ENCODE results near the gene TSGA10. TPM values are rescaled to one million over a fixed set of nuclear protein-coding genes. Genes with fewer than 3 reads are reported as not detected.
"Not testable (repeated sequence)": the region's sequence is repeated elsewhere in the genome, so short reads cannot be mapped to it uniquely, and the experiment has no call there.

TSGA10 gene
- 4.4 and 10.5 TPM in 2 replicates for total RNA-seq (2014; rRNA removed; shearing (Covaris generic))
- 1.4 and 8.0 TPM in 2 replicates for polyA plus RNA-seq (2015; cell fraction: cytosol; rRNA removed)
- 7.0 and 10.1 TPM in 2 replicates for polyA plus RNA-seq (2015; cell fraction: nucleus; rRNA removed)

GRCh38 chr2:99154643-99155536, at the start of gene TSGA10, which contains the start of gene LIPT1:
Gene TSGA10, minus strand, starts transcription at chr2:99154942. Its CDS starts 45,503 bp downstream, at chr2:99109439.
Gene LIPT1, plus strand, starts transcription at chr2:99154967. Its CDS starts 6,991 bp downstream, at chr2:99161958.
- peak; percentile 93 for DNase-seq (ENCODE audit: low read depth, low spot score)
- in situ Hi-C loops (cut with HindIII; ENCODE audit: low pct_unique_long_range_greater_than_20kb, low sequenced_read_pairs), result no loop called here

- in situ Hi-C loops (cut with HindIII; ENCODE audit: low pct_unique_long_range_greater_than_20kb, low sequenced_read_pairs), result no loop called here
- no peak for DNase-seq (ENCODE audit: low read depth, low spot score)
Measured at GRCh38 chr2:99201959-99202678, 47.4 kb upstream of the TSGA10 start.

- DNase-seq (ENCODE audit: low read depth, low spot score), result no peak
- in situ Hi-C loops (cut with HindIII; ENCODE audit: low pct_unique_long_range_greater_than_20kb, low sequenced_read_pairs), result no loop called here
Measured at GRCh38 chr2:99200076-99200800, 45.5 kb upstream of the TSGA10 start.

GRCh38 chr2:99198103-99198841, 43.5 kb upstream of the TSGA10 start:
- in situ Hi-C loops (cut with HindIII; ENCODE audit: low pct_unique_long_range_greater_than_20kb, low sequenced_read_pairs), result no loop called here
- DNase-seq (ENCODE audit: low read depth, low spot score), result no peak

- DNase-seq (ENCODE audit: low read depth, low spot score); in situ Hi-C loops (cut with HindIII; ENCODE audit: low pct_unique_long_range_greater_than_20kb, low sequenced_read_pairs): not testable (repeated sequence)
Measured at GRCh38 chr2:99192364-99192763, 37.6 kb upstream of the TSGA10 start.

- no peak for DNase-seq (ENCODE audit: low read depth, low spot score)
- in situ Hi-C loops (cut with HindIII; ENCODE audit: low pct_unique_long_range_greater_than_20kb, low sequenced_read_pairs), result no loop called here
Measured at GRCh38 chr2:99190548-99190947, 35.8 kb upstream of the TSGA10 start.

- DNase-seq (ENCODE audit: low read depth, low spot score), result no peak
- in situ Hi-C loops (cut with HindIII; ENCODE audit: low pct_unique_long_range_greater_than_20kb, low sequenced_read_pairs), result no loop called here
Measured at GRCh38 chr2:99188357-99188756, 33.6 kb upstream of the TSGA10 start.

GRCh38 chr2:99187011-99187410, 32.3 kb upstream of the TSGA10 start:
- no peak for DNase-seq (ENCODE audit: low read depth, low spot score)
- in situ Hi-C loops (cut with HindIII; ENCODE audit: low pct_unique_long_range_greater_than_20kb, low sequenced_read_pairs), result no loop called here

- no peak for DNase-seq (ENCODE audit: low read depth, low spot score)
- in situ Hi-C loops (cut with HindIII; ENCODE audit: low pct_unique_long_range_greater_than_20kb, low sequenced_read_pairs), result no loop called here
Measured at GRCh38 chr2:99184811-99185210, 30.1 kb upstream of the TSGA10 start.

GRCh38 chr2:99183025-99183424, 28.3 kb upstream of the TSGA10 start:
- DNase-seq (ENCODE audit: low read depth, low spot score), result no peak
- in situ Hi-C loops (cut with HindIII; ENCODE audit: low pct_unique_long_range_greater_than_20kb, low sequenced_read_pairs), result no loop called here

GRCh38 chr2:99181624-99182000, 26.9 kb upstream of the TSGA10 start:
- peak; percentile 29 for DNase-seq (ENCODE audit: low read depth, low spot score)
- in situ Hi-C loops (cut with HindIII; ENCODE audit: low pct_unique_long_range_greater_than_20kb, low sequenced_read_pairs), result no loop called here

GRCh38 chr2:99180755-99181623, 26.2 kb upstream of the TSGA10 start, which contains the start of the genes MITD1 and MRPL30:
Gene MITD1, minus strand, starts transcription at chr2:99181058. Its CDS starts 77 bp downstream, at chr2:99180981.
Gene MRPL30, plus strand, starts transcription at chr2:99181184. Its CDS starts 5,020 bp downstream, at chr2:99186204.
- in situ Hi-C loops (cut with HindIII; ENCODE audit: low pct_unique_long_range_greater_than_20kb, low sequenced_read_pairs), result no loop called here
- DNase-seq (ENCODE audit: low read depth, low spot score), result peak; percentile 96

- in situ Hi-C loops (cut with HindIII; ENCODE audit: low pct_unique_long_range_greater_than_20kb, low sequenced_read_pairs), result no loop called here
- DNase-seq (ENCODE audit: low read depth, low spot score), result no peak
Measured at GRCh38 chr2:99171377-99172140, 16.8 kb upstream of the TSGA10 start.

GRCh38 chr2:99169534-99169933, 14.8 kb upstream of the TSGA10 start:
- in situ Hi-C loops (cut with HindIII; ENCODE audit: low pct_unique_long_range_greater_than_20kb, low sequenced_read_pairs), result no loop called here
- no peak for DNase-seq (ENCODE audit: low read depth, low spot score)

GRCh38 chr2:99166218-99166617, 11.5 kb upstream of the TSGA10 start:
- DNase-seq (ENCODE audit: low read depth, low spot score), result no peak
- in situ Hi-C loops (cut with HindIII; ENCODE audit: low pct_unique_long_range_greater_than_20kb, low sequenced_read_pairs), result no loop called here

Data from SK-MEL-5 (cell line).